ENCODE results near the gene RAMACL. TPM values are rescaled to one million over a fixed set of nuclear protein-coding genes. Genes with fewer than 3 reads are reported as not detected.
"Not testable (repeated sequence)": the region's sequence is repeated elsewhere in the genome, so short reads cannot be mapped to it uniquely, and the experiment has no call there.

The RAMACL gene
- total and polyA plus RNA-seq, 4 donors = 0.41 to 6.4 (median 2.4) TPM; not detected in 1

- intact Hi-C loops (cut with DNase I) = no loop called here
- no peaks in the 10 kb centered on the region for H3K27me3 ChIP-seq (ENCODE audit: control insufficient read depth in 1 of 2, insufficient read depth in 2 of 2, low read length in 1 of 2)
- WGBS, 2 donors = 83 to 85% methylated on average over 10 of the region's 10 CpGs
- DNase-seq (no peak), ATAC-seq (ENCODE audit: low FRiP score) (no peak)
- H3K4me3 ChIP-seq (ENCODE audit: low read length in 2 of 2) = no peak overlapping the region
- H3K36me3 ChIP-seq (ENCODE audit: control insufficient read depth in 1 of 2, insufficient read depth in 2 of 2, low read length in 1 of 2) = no peaks in the 10 kb centered on the region
- no peaks in the 10 kb centered on the region for H3K4me1 ChIP-seq (ENCODE audit: control insufficient read depth in 1 of 2, insufficient read depth in 2 of 2, low read length in 2 of 2)
- H3K27ac ChIP-seq (ENCODE audit: low read depth in 1 of 2, low read length in 2 of 2) = no peak overlapping the region
- no peaks in the 10 kb centered on the region for H3K9me3 ChIP-seq (ENCODE audit: control insufficient read depth, low read length)
These were observed 1.3 kb upstream of the RAMACL start for GRCh38 chr6:166587631-166588413.

- 84 to 87% methylated on average over 12 of the region's 12 CpGs for WGBS, 2 donors
- intact Hi-C loops (cut with DNase I) = no loop called here
- no peak overlapping the region for H3K27ac ChIP-seq (ENCODE audit: low read depth in 1 of 2, low read length in 2 of 2)
These were observed 1.5 kb downstream of the RAMACL start for GRCh38 chr6:166584853-166585429.

GRCh38 chr6:166584155-166584554, 2.3 kb downstream of the RAMACL start:
- DNase-seq (no peak), ATAC-seq (ENCODE audit: low FRiP score) (no peak)
- Histone ChIP-seq H3K9me3 (ENCODE audit: control insufficient read depth, low read length) (no peaks in the 10 kb centered on the region), H3K4me3 (ENCODE audit: low read length in 2 of 2) (no peak overlapping the region), H3K36me3 (ENCODE audit: control insufficient read depth in 1 of 2, insufficient read depth in 2 of 2, low read length in 1 of 2) (no peaks in the 10 kb centered on the region), H3K27me3 (ENCODE audit: control insufficient read depth in 1 of 2, insufficient read depth in 2 of 2, low read length in 1 of 2) (no peaks in the 10 kb centered on the region), H3K27ac (ENCODE audit: low read depth in 1 of 2, low read length in 2 of 2) (no peak overlapping the region), H3K4me1 (ENCODE audit: control insufficient read depth in 1 of 2, insufficient read depth in 2 of 2, low read length in 2 of 2) (no peaks in the 10 kb centered on the region)
- 85 to 92% methylated on average over 3 of the region's 3 CpGs for WGBS, 2 donors
- intact Hi-C loops (cut with DNase I) = no loop called here

More at GRCh38 chr6:166584853-166585429, 1.5 kb downstream of the RAMACL start:
- Histone ChIP-seq H3K4me1 (ENCODE audit: control insufficient read depth in 1 of 2, insufficient read depth in 2 of 2, low read length in 2 of 2) (no peaks in the 10 kb centered on the region), H3K36me3 (ENCODE audit: control insufficient read depth in 1 of 2, insufficient read depth in 2 of 2, low read length in 1 of 2) (no peaks in the 10 kb centered on the region), H3K27me3 (ENCODE audit: control insufficient read depth in 1 of 2, insufficient read depth in 2 of 2, low read length in 1 of 2) (no peaks in the 10 kb centered on the region), H3K4me3 (ENCODE audit: low read length in 2 of 2) (no peak overlapping the region), H3K9me3 (ENCODE audit: control insufficient read depth, low read length) (no peaks in the 10 kb centered on the region)
- DNase-seq (no peak), ATAC-seq (ENCODE audit: low FRiP score) (no peak)

- intact Hi-C loops (cut with DNase I) = no loop called here
- Histone ChIP-seq H3K36me3 (ENCODE audit: control insufficient read depth in 1 of 2, insufficient read depth in 2 of 2, low read length in 1 of 2) (no peaks in the 10 kb centered on the region), H3K4me3 (ENCODE audit: low read length in 2 of 2) (no peak overlapping the region), H3K4me1 (ENCODE audit: control insufficient read depth in 1 of 2, insufficient read depth in 2 of 2, low read length in 2 of 2) (no peaks in the 10 kb centered on the region), H3K9me3 (ENCODE audit: control insufficient read depth, low read length) (no peaks in the 10 kb centered on the region), H3K27me3 (ENCODE audit: control insufficient read depth in 1 of 2, insufficient read depth in 2 of 2, low read length in 1 of 2) (no peaks in the 10 kb centered on the region), H3K27ac (ENCODE audit: low read depth in 1 of 2, low read length in 2 of 2) (no peak overlapping the region)
- DNase-seq = no peak
- 91 to 92% methylated on average over 15 of the region's 15 CpGs for WGBS, 2 donors
- ATAC-seq (ENCODE audit: low FRiP score) = no peak
These were observed 3.1 kb downstream of the RAMACL start for GRCh38 chr6:166583230-166583965.

GRCh38 chr6:166582258-166582657, 4.2 kb downstream of the RAMACL start:
- H3K36me3 ChIP-seq (ENCODE audit: control insufficient read depth in 1 of 2, insufficient read depth in 2 of 2, low read length in 1 of 2) = no peaks in the 10 kb centered on the region
- H3K4me1 ChIP-seq (ENCODE audit: control insufficient read depth in 1 of 2, insufficient read depth in 2 of 2, low read length in 2 of 2) = no peaks in the 10 kb centered on the region
- ATAC-seq (ENCODE audit: low FRiP score) = no peak
- H3K9me3 ChIP-seq (ENCODE audit: control insufficient read depth, low read length) = no peaks in the 10 kb centered on the region
- no peak overlapping the region for H3K27ac ChIP-seq (ENCODE audit: low read depth in 1 of 2, low read length in 2 of 2)
- intact Hi-C loops (cut with DNase I) = no loop called here
- 79 to 86% methylated on average over 6 of the region's 6 CpGs for WGBS, 2 donors
- DNase-seq = no peak
- H3K4me3 ChIP-seq (ENCODE audit: low read length in 2 of 2) = no peak overlapping the region
- no peaks in the 10 kb centered on the region for H3K27me3 ChIP-seq (ENCODE audit: control insufficient read depth in 1 of 2, insufficient read depth in 2 of 2, low read length in 1 of 2)

- DNase-seq; H3K27me3 ChIP-seq (ENCODE audit: control insufficient read depth in 1 of 2, insufficient read depth in 2 of 2, low read length in 1 of 2); H3K27ac ChIP-seq (ENCODE audit: low read depth in 1 of 2, low read length in 2 of 2); intact Hi-C loops (cut with DNase I); ATAC-seq (ENCODE audit: low FRiP score); H3K4me1 ChIP-seq (ENCODE audit: control insufficient read depth in 1 of 2, insufficient read depth in 2 of 2, low read length in 2 of 2); H3K4me3 ChIP-seq (ENCODE audit: low read length in 2 of 2); H3K9me3 ChIP-seq (ENCODE audit: control insufficient read depth, low read length); H3K36me3 ChIP-seq (ENCODE audit: control insufficient read depth in 1 of 2, insufficient read depth in 2 of 2, low read length in 1 of 2): not testable (repeated sequence)
- WGBS, 2 donors = 97 to 98% methylated on average over 8 of the region's 8 CpGs
These were observed 4.7 kb downstream of the RAMACL start for GRCh38 chr6:166581801-166582200.

- DNase-seq (no peak), ATAC-seq (ENCODE audit: low FRiP score) (no peak)
- 92 to 99% methylated on average over 11 of the region's 11 CpGs for WGBS, 2 donors
- intact Hi-C loops (cut with DNase I) = no loop called here
- Histone ChIP-seq H3K4me1 (ENCODE audit: control insufficient read depth in 1 of 2, insufficient read depth in 2 of 2, low read length in 2 of 2) (no peaks in the 10 kb centered on the region), H3K27ac (ENCODE audit: low read depth in 1 of 2, low read length in 2 of 2) (no peak overlapping the region), H3K9me3 (ENCODE audit: control insufficient read depth, low read length) (no peaks in the 10 kb centered on the region), H3K27me3 (ENCODE audit: control insufficient read depth in 1 of 2, insufficient read depth in 2 of 2, low read length in 1 of 2) (no peaks in the 10 kb centered on the region), H3K36me3 (ENCODE audit: control insufficient read depth in 1 of 2, insufficient read depth in 2 of 2, low read length in 1 of 2) (no peaks in the 10 kb centered on the region), H3K4me3 (ENCODE audit: low read length in 2 of 2) (no peak overlapping the region)
These were observed 5.4 kb downstream of the RAMACL start for GRCh38 chr6:166581091-166581511.

- Histone ChIP-seq H3K27ac (ENCODE audit: low read depth in 1 of 2, low read length in 2 of 2) (no peak overlapping the region), H3K36me3 (ENCODE audit: control insufficient read depth in 1 of 2, insufficient read depth in 2 of 2, low read length in 1 of 2) (no peaks in the 10 kb centered on the region), H3K4me1 (ENCODE audit: control insufficient read depth in 1 of 2, insufficient read depth in 2 of 2, low read length in 2 of 2) (no peaks in the 10 kb centered on the region), H3K9me3 (ENCODE audit: control insufficient read depth, low read length) (no peaks in the 10 kb centered on the region), H3K4me3 (ENCODE audit: low read length in 2 of 2) (no peak overlapping the region), H3K27me3 (ENCODE audit: control insufficient read depth in 1 of 2, insufficient read depth in 2 of 2, low read length in 1 of 2) (no peaks in the 10 kb centered on the region)
- ATAC-seq (ENCODE audit: low FRiP score) (peak; percentile 27), DNase-seq (no peak)
- WGBS, 2 donors = 93 to 95% methylated on average over 17 of the region's 17 CpGs
- intact Hi-C loops (cut with DNase I) = no loop called here
These were observed 6.1 kb downstream of the RAMACL start for GRCh38 chr6:166580076-166581050.
